OCI-LY1 (cell line): ENCODE data around the gene VGLL4.
"Not testable (repeated sequence)": the region's sequence is repeated elsewhere in the genome, so short reads cannot be mapped to it uniquely, and the experiment has no call there.

ENCODE experiments used
- H2AFZ ChIP-seq: fragments of 200-600 bp; sonication (generic), shearing (Covaris generic); 2 replicates; pipeline ENCODE4 v1.6.0; 2014; ENCODE audit warnings: antibody characterized with exemption, mild to moderate bottlenecking, low read length
- H3F3A ChIP-seq: fragments of 200-600 bp; sonication (generic), shearing (Covaris generic); 2 replicates; pipeline ENCODE4 v1.6.0; 2014; ENCODE audit warnings: mild to moderate bottlenecking, antibody characterized with exemption, low read length, moderate library complexity; ENCODE audit not compliant: insufficient read depth
- H3K27ac ChIP-seq: fragments of 200-600 bp; sonication (generic); 2 replicates; pipeline ENCODE4 v1.5.1; 2014; ENCODE audit warnings: low read length, mixed run types, mild to moderate bottlenecking, low read depth; ENCODE audit not compliant: poor library complexity, severe bottlenecking
- H3K27me3 ChIP-seq: fragments of 200-600 bp; sonication (generic); 2 replicates; pipeline ENCODE4 v1.6.0; 2014; ENCODE audit warnings: antibody characterized with exemption, mild to moderate bottlenecking, low read length, moderate library complexity; ENCODE audit not compliant: insufficient read depth
- H3K36me3 ChIP-seq: fragments of 200-600 bp; sonication (generic); 2 replicates; pipeline ENCODE4 v1.6.1; 2014; ENCODE audit warnings: mild to moderate bottlenecking, antibody characterized with exemption, low read length, moderate library complexity, mixed read lengths; ENCODE audit not compliant: insufficient read depth
- H3K4me1 ChIP-seq: fragments of 200-600 bp; sonication (generic); 2 replicates; pipeline ENCODE4 v1.5.1; 2014; ENCODE audit warnings: mild to moderate bottlenecking, low read length, moderate library complexity; ENCODE audit not compliant: insufficient read depth, severe bottlenecking
- H3K4me2 ChIP-seq: fragments of 200-600 bp; sonication (generic), shearing (Covaris generic); 2 replicates; pipeline ENCODE4 v1.6.1; 2014; ENCODE audit warnings: low read length
- H3K4me3 ChIP-seq: fragments of 200-600 bp; sonication (generic); 2 replicates; pipeline ENCODE4 v1.5.1; 2014; ENCODE audit warnings: low read length, low read depth, mild to moderate bottlenecking, mixed read lengths; ENCODE audit not compliant: poor library complexity, severe bottlenecking
- H3K79me2 ChIP-seq: fragments of 200-600 bp; shearing (Covaris generic); 2 replicates; pipeline ENCODE4 v1.6.1; 2016; ENCODE audit warnings: mixed run types, low read length, mixed read lengths; ENCODE audit not compliant: insufficient read depth
- H3K9ac ChIP-seq: fragments of 200-600 bp; sonication (generic), shearing (Covaris generic); 2 replicates; pipeline ENCODE4 v1.6.1; 2014; ENCODE audit warnings: mild to moderate bottlenecking, low read length, mixed read lengths
- H3K9me2 ChIP-seq: fragments of 200-600 bp; sonication (generic), shearing (Covaris generic); 2 replicates; pipeline ENCODE4 v1.6.1; 2014; ENCODE audit warnings: low read depth, mild to moderate bottlenecking, low read length, mixed read lengths
- H3K9me3 ChIP-seq: fragments of 200-600 bp; shearing (Covaris generic); 2 replicates; pipeline ENCODE4 v1.6.1; 2014; ENCODE audit warnings: low read length, mixed read lengths
- H4K20me1 ChIP-seq: fragments of 200-600 bp; sonication (generic), shearing (Covaris generic); 2 replicates; pipeline ENCODE4 v1.6.0; 2016; ENCODE audit warnings: mild to moderate bottlenecking, low read length; ENCODE audit not compliant: insufficient read depth
- CTCF ChIP-seq: fragments of 200-600 bp; sonication (generic), shearing (Covaris generic); IDR thresholded peaks from 2 replicates; pipeline ENCODE4 v1.5.1; 2017; ENCODE audit warnings: mild to moderate bottlenecking, antibody characterized with exemption, low read length, moderate library complexity, mixed read lengths
- EZH2 ChIP-seq: fragments of 200-600 bp; sonication (generic), shearing (Covaris generic); IDR thresholded peaks from 2 replicates; pipeline ENCODE4 v1.8.0; 2017; ENCODE audit warnings: borderline replicate concordance, mixed run types, mild to moderate bottlenecking, antibody characterized with exemption, low read length, moderate library complexity, mixed read lengths

VGLL4 gene

GRCh38 chr3:11529281-11529680, 114.4 kb downstream of the VGLL4 start:
- no peaks in the 10 kb centered on the region for H3K4me1 ChIP-seq
- TF ChIP-seq EZH2 (no peak), CTCF (no peak)
- no peak overlapping the region for H2AFZ ChIP-seq
- H3K4me3 ChIP-seq, result no peak overlapping the region
- H3K79me2 ChIP-seq, result no peaks in the 10 kb centered on the region
- no peak overlapping the region for H3K27ac ChIP-seq
- 0 out of 2 replicates have a peak, but pooled peaks cover 5% of the 10 kb centered on the region for H3K36me3 ChIP-seq
- H3K9me3 ChIP-seq, result peaks cover 6% of the 10 kb centered on the region; the same call in 1 of the 2 replicates
- no peaks in the 10 kb centered on the region for H4K20me1 ChIP-seq
- H3K9me2 ChIP-seq, result no peaks in the 10 kb centered on the region
- no peak overlapping the region for H3K4me2 ChIP-seq
- H3K27me3 ChIP-seq, result no peaks in the 10 kb centered on the region
- H3K9ac ChIP-seq, result no peak overlapping the region
- no peaks in the 10 kb centered on the region for H3F3A ChIP-seq

DNA sequence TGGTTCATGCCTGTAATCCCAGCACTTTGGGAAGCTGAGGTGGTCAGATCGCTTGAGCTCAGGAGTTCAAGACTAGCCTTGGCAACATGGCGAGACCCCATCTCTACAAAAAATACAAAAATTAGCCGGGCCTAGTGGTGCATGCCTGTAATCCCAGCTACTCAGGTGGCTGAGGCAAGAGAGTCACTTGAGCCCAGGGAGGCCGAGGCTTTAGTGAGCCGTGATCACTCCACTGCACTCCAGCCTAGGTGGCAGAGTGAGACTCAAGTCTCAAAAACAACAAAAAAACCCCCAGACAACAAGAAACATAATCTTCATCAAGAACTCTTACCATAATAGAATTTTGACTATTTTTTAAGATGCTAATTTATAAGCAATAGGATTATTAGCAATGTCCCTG, 117.6 kb downstream of the VGLL4 start:
- H2AFZ ChIP-seq, H3K9ac ChIP-seq, H3K9me2 ChIP-seq, H3K4me1 ChIP-seq, H3K27ac ChIP-seq, H3K4me3 ChIP-seq, H3K36me3 ChIP-seq, H3F3A ChIP-seq, H3K79me2 ChIP-seq, H3K27me3 ChIP-seq, H3K4me2 ChIP-seq, H3K9me3 ChIP-seq, H4K20me1 ChIP-seq: not testable (repeated sequence)

DNA sequence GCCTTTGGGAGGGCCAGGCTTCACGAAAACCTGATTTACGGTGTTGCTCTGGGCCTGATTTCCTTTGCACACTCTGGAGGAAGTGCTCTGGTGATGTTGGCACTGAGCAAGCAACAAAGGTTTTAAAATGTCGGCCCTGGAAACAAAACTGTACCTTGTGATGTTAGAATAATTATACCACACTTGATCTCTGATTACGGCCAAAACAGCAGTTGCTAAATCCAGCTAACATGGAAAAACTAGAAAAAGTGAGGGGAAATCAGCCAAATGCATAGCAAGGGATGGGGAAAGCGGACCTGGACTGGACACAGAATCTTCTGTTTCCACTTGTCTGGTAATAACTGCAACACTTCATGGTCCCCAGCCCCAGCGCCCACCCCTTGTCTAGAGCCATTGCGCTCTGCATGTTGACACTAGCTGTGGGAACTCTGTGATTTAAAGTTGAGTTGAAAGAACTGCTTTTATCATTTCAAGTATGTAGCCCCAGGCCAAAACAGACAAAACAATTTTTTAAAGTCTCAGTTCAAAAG, 120.1 kb downstream of the VGLL4 start:
- TF ChIP-seq CTCF, result no peak
- Histone ChIP-seq H4K20me1 (no peaks in the 10 kb centered on the region), H3K27me3 (no peaks in the 10 kb centered on the region), H3K9ac (no peak overlapping the region), H3K4me1 (no peaks in the 10 kb centered on the region), H3K4me2 (no peak overlapping the region), H3K9me2 (no peaks in the 10 kb centered on the region), H3K27ac (no peak overlapping the region), H2AFZ (no peak overlapping the region), H3K9me3 (peaks cover 6% of the 10 kb centered on the region; the same call in 1 of the 2 replicates), H3K79me2 (no peaks in the 10 kb centered on the region), H3K4me3 (no peak overlapping the region), H3K36me3 (0 out of 2 replicates have a peak, but pooled peaks cover 5% of the 10 kb centered on the region), H3F3A (no peaks in the 10 kb centered on the region)

DNA sequence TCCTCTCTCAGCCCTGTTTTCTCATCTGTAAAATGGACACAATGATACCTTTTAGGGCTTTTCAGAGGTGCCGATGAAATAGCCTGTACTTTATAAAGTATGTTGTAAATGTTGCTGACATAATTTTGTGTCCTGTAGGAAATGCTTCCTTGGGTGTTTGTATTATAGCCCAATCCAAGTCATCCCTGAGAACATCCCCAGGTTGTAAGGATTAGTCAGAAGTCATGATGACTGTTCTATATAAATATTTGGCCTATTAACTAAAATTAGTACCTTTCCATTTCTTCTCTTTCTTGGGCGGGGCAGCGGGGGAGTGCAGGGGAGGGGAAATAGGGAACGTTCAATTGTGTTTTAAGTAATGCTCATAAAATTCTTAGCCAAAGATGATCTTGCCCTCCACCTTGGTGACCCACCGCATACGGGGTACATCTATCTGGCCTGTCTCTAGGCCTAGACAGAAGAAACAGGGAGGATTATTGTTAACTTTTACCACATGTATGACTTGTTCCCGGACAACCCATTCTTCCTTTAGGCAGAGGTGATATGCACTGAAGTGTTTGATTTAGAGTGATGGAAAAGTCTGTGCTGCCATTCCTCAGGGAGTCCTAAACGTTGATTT, 120.7 kb downstream of the VGLL4 start:
- Histone ChIP-seq H3K27me3 (no peaks in the 10 kb centered on the region), H3K9ac (no peak overlapping the region), H2AFZ (no peak overlapping the region), H3K9me2 (no peaks in the 10 kb centered on the region), H3K4me2 (no peak overlapping the region), H3F3A (no peaks in the 10 kb centered on the region), H3K36me3 (0 out of 2 replicates have a peak, but pooled peaks cover 5% of the 10 kb centered on the region), H3K79me2 (no peaks in the 10 kb centered on the region), H3K4me3 (no peak overlapping the region), H4K20me1 (no peaks in the 10 kb centered on the region), H3K9me3 (peaks cover 6% of the 10 kb centered on the region; the same call in 1 of the 2 replicates), H3K4me1 (no peaks in the 10 kb centered on the region), H3K27ac (no peak overlapping the region)
- no peak for TF ChIP-seq CTCF
- no peak for TF ChIP-seq EZH2
